Measurements from ENCODE around the gene PCDHB1.

PCDHB1 gene

GRCh38 chr5:141010047-141010793 is 41.0 kb upstream of the PCDHB1 start:
- TF ChIP-seq MAX (IDR thresholded peaks at IDR 0.05) (no peak), TAF1 (IDR thresholded peaks at IDR 0.05; ENCODE audit: low read depth) (no peak), RAD21 (IDR thresholded peaks at IDR 0.05; ENCODE audit: low read depth) (no peak), ZBTB7A (IDR thresholded peaks at IDR 0.05; ENCODE audit: low read depth) (no peak), YY1 (IDR thresholded peaks at IDR 0.05; ENCODE audit: low read depth) (no peak), CEBPB (IDR thresholded peaks at IDR 0.05) (no peak), NFIC (IDR thresholded peaks at IDR 0.05) (no peak), CREB1 (IDR thresholded peaks at IDR 0.05; ENCODE audit: low read depth) (no peak), FOXM1 (IDR thresholded peaks at IDR 0.05; ENCODE audit: borderline replicate concordance, low read depth) (no peak), TEAD4 (IDR thresholded peaks at IDR 0.05) (no peak), EGR1 (IDR thresholded peaks at IDR 0.05) (no peak), USF1 (IDR thresholded peaks at IDR 0.05) (no peak), TCF12 (IDR thresholded peaks at IDR 0.05; ENCODE audit: low read depth) (no peak), EP300 (IDR thresholded peaks at IDR 0.05; ENCODE audit: borderline replicate concordance) (no peak)
- TF ChIP-seq, protein P1, sequence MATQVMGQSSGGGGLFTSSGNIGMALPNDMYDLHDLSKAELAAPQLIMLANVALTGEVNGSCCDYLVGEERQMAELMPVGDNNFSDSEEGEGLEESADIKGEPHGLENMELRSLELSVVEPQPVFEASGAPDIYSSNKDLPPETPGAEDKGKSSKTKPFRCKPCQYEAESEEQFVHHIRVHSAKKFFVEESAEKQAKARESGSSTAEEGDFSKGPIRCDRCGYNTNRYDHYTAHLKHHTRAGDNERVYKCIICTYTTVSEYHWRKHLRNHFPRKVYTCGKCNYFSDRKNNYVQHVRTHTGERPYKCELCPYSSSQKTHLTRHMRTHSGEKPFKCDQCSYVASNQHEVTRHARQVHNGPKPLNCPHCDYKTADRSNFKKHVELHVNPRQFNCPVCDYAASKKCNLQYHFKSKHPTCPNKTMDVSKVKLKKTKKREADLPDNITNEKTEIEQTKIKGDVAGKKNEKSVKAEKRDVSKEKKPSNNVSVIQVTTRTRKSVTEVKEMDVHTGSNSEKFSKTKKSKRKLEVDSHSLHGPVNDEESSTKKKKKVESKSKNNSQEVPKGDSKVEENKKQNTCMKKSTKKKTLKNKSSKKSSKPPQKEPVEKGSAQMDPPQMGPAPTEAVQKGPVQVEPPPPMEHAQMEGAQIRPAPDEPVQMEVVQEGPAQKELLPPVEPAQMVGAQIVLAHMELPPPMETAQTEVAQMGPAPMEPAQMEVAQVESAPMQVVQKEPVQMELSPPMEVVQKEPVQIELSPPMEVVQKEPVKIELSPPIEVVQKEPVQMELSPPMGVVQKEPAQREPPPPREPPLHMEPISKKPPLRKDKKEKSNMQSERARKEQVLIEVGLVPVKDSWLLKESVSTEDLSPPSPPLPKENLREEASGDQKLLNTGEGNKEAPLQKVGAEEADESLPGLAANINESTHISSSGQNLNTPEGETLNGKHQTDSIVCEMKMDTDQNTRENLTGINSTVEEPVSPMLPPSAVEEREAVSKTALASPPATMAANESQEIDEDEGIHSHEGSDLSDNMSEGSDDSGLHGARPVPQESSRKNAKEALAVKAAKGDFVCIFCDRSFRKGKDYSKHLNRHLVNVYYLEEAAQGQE (IDR thresholded peaks at IDR 0.05; ENCODE audit: low read depth) = no peak

DNA sequence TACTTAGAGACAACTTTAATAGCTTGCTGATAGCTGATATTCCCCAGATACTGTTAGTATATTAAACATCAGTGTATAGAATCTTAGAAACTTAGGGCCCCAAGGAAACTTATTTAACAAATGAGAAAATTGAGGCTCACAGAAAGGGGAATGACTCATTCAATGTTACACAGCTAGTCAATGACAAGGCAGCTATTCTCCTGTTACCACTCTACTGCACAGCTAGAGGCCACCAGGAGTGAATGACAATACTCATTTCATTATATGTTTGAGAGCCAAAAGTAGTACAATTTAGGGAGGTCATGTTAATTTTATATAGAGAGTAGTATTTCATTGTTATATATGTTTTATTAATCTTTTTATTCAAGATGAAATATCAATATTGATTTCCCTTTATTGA is 33.2 kb upstream of the PCDHB1 start:
- no peak for TF ChIP-seq CEBPB (IDR thresholded peaks at IDR 0.05)
- TF ChIP-seq NFIC (IDR thresholded peaks at IDR 0.05) = no peak

- no peak for TF ChIP-seq YY1 (IDR thresholded peaks at IDR 0.05; ENCODE audit: low read depth)
- TF ChIP-seq CREB1 (IDR thresholded peaks at IDR 0.05; ENCODE audit: low read depth) = no peak
- no peak for TF ChIP-seq EGR1 (IDR thresholded peaks at IDR 0.05)
- no peak for TF ChIP-seq USF1 (IDR thresholded peaks at IDR 0.05)
- no peak for TF ChIP-seq CEBPB (IDR thresholded peaks at IDR 0.05)
Observed at GRCh38 chr5:141022384-141022783, 28.8 kb upstream of the PCDHB1 start.

DNA sequence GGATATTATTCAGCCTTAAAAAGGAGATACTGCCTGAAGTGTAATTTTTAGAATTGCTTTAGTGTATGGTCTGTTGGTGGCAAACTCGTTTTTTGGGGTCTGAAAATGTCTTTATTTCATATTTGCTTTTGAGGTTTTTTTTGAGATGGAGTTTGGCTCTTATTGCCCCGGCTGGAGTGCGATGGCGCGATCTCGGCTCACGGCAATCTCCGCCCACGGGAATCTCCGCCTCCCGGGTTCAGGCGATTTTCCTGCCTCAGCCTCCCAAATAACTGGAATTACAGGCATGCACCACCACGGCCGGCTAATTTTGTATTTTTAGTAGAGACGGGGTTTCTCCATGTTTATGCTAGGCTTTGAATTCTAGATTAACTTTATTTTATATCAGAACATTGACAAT is 20.2 kb upstream of the PCDHB1 start:
- TF ChIP-seq RAD21 (IDR thresholded peaks at IDR 0.05; ENCODE audit: low read depth) (no peak), CEBPB (IDR thresholded peaks at IDR 0.05) (no peak), TEAD4 (IDR thresholded peaks at IDR 0.05) (no peak), TAF1 (IDR thresholded peaks at IDR 0.05; ENCODE audit: low read depth) (no peak), TCF12 (IDR thresholded peaks at IDR 0.05; ENCODE audit: low read depth) (no peak)

DNA sequence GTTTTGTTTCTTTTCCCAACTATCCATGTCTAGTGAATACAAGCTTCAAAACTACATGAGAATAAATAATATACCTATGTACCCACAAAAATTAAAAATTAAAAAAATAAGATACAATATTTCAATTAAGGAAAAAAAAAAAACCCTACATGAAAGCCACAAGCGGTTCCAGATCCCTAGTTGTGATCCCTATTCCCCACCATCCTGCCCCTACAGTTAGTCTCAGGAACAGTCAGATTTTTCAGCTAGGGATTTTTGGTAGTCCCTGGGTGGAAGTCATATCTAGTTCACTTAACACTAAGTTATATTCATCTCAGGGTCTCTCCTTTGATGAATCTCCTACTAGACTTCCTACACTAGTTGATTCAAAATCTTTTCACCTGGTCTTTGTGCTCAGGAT is 18.5 kb upstream of the PCDHB1 start:
- TF ChIP-seq FOXM1 (IDR thresholded peaks at IDR 0.05; ENCODE audit: borderline replicate concordance, low read depth) = no peak
- no peak for TF ChIP-seq CEBPB (IDR thresholded peaks at IDR 0.05)
- no peak for TF ChIP-seq CREB1 (IDR thresholded peaks at IDR 0.05; ENCODE audit: low read depth)
- TF ChIP-seq RAD21 (IDR thresholded peaks at IDR 0.05; ENCODE audit: low read depth) = no peak
- no peak for TF ChIP-seq YY1 (IDR thresholded peaks at IDR 0.05; ENCODE audit: low read depth)
- TF ChIP-seq MAX (IDR thresholded peaks at IDR 0.05) = no peak
- no peak for TF ChIP-seq TAF1 (IDR thresholded peaks at IDR 0.05; ENCODE audit: low read depth)
- TF ChIP-seq TCF12 (IDR thresholded peaks at IDR 0.05; ENCODE audit: low read depth) = no peak
- TF ChIP-seq ZBTB7A (IDR thresholded peaks at IDR 0.05; ENCODE audit: low read depth) = no peak
- no peak for TF ChIP-seq EP300 (IDR thresholded peaks at IDR 0.05; ENCODE audit: borderline replicate concordance)

GRCh38 chr5:141039061-141039460 is 12.1 kb upstream of the PCDHB1 start:
- TF ChIP-seq, protein P1 (IDR thresholded peaks at IDR 0.05; ENCODE audit: low read depth) = no peak
- no peak for TF ChIP-seq FOXM1 (IDR thresholded peaks at IDR 0.05; ENCODE audit: borderline replicate concordance, low read depth)

DNA sequence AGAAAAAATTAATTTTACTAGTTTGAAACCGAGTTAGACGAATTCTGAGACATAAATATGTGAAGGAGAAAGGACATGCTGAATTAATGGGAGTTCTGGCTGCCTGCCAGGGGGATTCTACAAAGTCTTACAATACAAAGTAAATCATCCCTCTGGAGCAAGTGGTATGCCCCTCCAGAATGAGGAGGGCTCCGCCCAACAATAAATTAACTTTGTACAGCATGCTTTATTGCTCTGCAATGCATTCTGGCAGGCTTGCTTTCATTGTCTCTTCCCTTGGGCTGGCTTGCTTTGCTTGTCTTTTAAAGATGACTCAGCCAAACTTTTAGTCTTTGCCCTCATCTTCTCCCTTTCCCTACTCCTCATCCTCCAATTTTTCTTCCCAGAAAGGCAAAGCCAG is 11.7 kb upstream of the PCDHB1 start:
- no peak for TF ChIP-seq MAX (IDR thresholded peaks at IDR 0.05)
- no peak for TF ChIP-seq YY1 (IDR thresholded peaks at IDR 0.05; ENCODE audit: low read depth)
- no peak for TF ChIP-seq CREB1 (IDR thresholded peaks at IDR 0.05; ENCODE audit: low read depth)
- no peak for TF ChIP-seq USF1 (IDR thresholded peaks at IDR 0.05)
- TF ChIP-seq TEAD4 (IDR thresholded peaks at IDR 0.05) = no peak
- TF ChIP-seq, protein P1 (IDR thresholded peaks at IDR 0.05; ENCODE audit: low read depth) = no peak
- TF ChIP-seq TCF12 (IDR thresholded peaks at IDR 0.05; ENCODE audit: low read depth) = no peak

Measured in Ishikawa (cell line).